Pons (tissue), 1 donor: ENCODE data around the gene ADAM21.
"Not testable (repeated sequence)": the region's sequence is repeated elsewhere in the genome, so short reads cannot be mapped to it uniquely, and the experiment has no call there.

Experiments used
- DNase-seq: peaks from one replicate; pipeline ENCODE4 v3.0.0-alpha.2; 2016; ENCODE audit warnings: low spot score

Gene ADAM21

GRCh38 chr14:70477356-70478105 lies 25.6 kb downstream of the ADAM21 start:
- not testable (repeated sequence) for DNase-seq

GRCh38 chr14:70489579-70490200 lies 37.7 kb downstream of the ADAM21 start:
- no peak for DNase-seq

- no peak for DNase-seq
These were observed 46.2 kb downstream of the ADAM21 start for GRCh38 chr14:70498191-70498590.
